Stimulated activated naive B cell treated with anti-CD40 and anti-IgM and Interleukin-4, amounts not matched to agents 10 μg/mL and 1 μg/mL and 100 μg/mL, for 72 hours (primary cell): ENCODE data around the gene AJAP1.
A peak's percentile ranks its signal among the peaks of the same experiment; 100 is the strongest.

Experiments
- ATAC-seq, 2 donors: fragments of 150-1000 bp; cut with Tn5 transposase; replicated peaks; 2 replicates each; pipeline ENCODE4 v1.10.0; 2021; ENCODE audit warnings: moderate library complexity in 1 of 2
- DNase-seq: peaks from one replicate; pipeline ENCODE4 v3.0.0; 2021
- H3K27ac Mint-ChIP-seq: one replicate; pipeline ENCODE4 v1.8.0; 2022; ENCODE audit warnings: mild to moderate bottlenecking, mixed read lengths
- H3K27me3 Mint-ChIP-seq, 2 donors: one replicate each; pipeline ENCODE4 v1.8.0; 2022; ENCODE audit warnings: mixed read lengths in 2 of 2
- H3K36me3 Mint-ChIP-seq, 2 donors: one replicate each; pipeline ENCODE4 v1.8.0; 2022; ENCODE audit warnings: mixed read lengths in 2 of 2, mild to moderate bottlenecking in 1 of 2
- H3K4me1 Mint-ChIP-seq, 2 donors: one replicate each; pipeline ENCODE4 v1.8.0; 2022; ENCODE audit warnings: mixed read lengths in 2 of 2, mild to moderate bottlenecking in 1 of 2
- H3K4me3 Mint-ChIP-seq, 2 donors: one replicate each; pipeline ENCODE4 v1.8.0; 2022; ENCODE audit warnings: mild to moderate bottlenecking in 2 of 2, mixed read lengths in 2 of 2, moderate library complexity in 1 of 2
- H3K9me3 Mint-ChIP-seq, 2 donors: one replicate each; pipeline ENCODE4 v1.8.0; 2022; ENCODE audit warnings: mixed read lengths in 2 of 2, mild to moderate bottlenecking in 1 of 2

Gene AJAP1

GRCh38 chr1:4797016-4797410, 142.6 kb downstream of the AJAP1 start:
- ATAC-seq, result peak in 1 of 2 donors; percentile 20

GRCh38 chr1:4797429-4797828, 143.0 kb downstream of the AJAP1 start:
- DNase-seq, result no peak
- no peak overlapping the region for H3K27ac Mint-ChIP-seq
- ATAC-seq, result no peak
- H3K9me3 Mint-ChIP-seq, result peaks cover 0 to 7% of the 10 kb centered on the region in 2 donors
- H3K4me3 Mint-ChIP-seq, result no peak overlapping the region
- peaks cover 0 to 17% of the 10 kb centered on the region in 2 donors for H3K4me1 Mint-ChIP-seq
- H3K36me3 Mint-ChIP-seq, result no peaks in the 10 kb centered on the region
- peaks cover 5 to 6% of the 10 kb centered on the region in 2 donors for H3K27me3 Mint-ChIP-seq

More at GRCh38 chr1:4797016-4797410, 142.6 kb downstream of the AJAP1 start:
- H3K27ac Mint-ChIP-seq, result no peak overlapping the region
- no peaks in the 10 kb centered on the region for H3K36me3 Mint-ChIP-seq
- peak overlapping the region in 1 of 2 donors; percentile 8 for H3K4me3 Mint-ChIP-seq
- DNase-seq, result no peak
- H3K27me3 Mint-ChIP-seq, result peaks cover 4 to 6% of the 10 kb centered on the region in 2 donors
- H3K4me1 Mint-ChIP-seq, result peaks cover 0 to 17% of the 10 kb centered on the region in 2 donors
- peaks cover 0 to 7% of the 10 kb centered on the region in 2 donors for H3K9me3 Mint-ChIP-seq

- no peak overlapping the region for H3K27ac Mint-ChIP-seq
- H3K9me3 Mint-ChIP-seq, result peaks cover 4 to 9% of the 10 kb centered on the region in 2 donors
- H3K36me3 Mint-ChIP-seq, result no peaks in the 10 kb centered on the region
- peaks cover 0 to 5% of the 10 kb centered on the region in 2 donors for H3K4me1 Mint-ChIP-seq
- no peak overlapping the region for H3K4me3 Mint-ChIP-seq
- peaks cover 11 to 16% of the 10 kb centered on the region in 2 donors for H3K27me3 Mint-ChIP-seq
- no peak for ATAC-seq
- no peak for DNase-seq
These were observed 146.9 kb downstream of the AJAP1 start for GRCh38 chr1:4801192-4801924.

- no peak overlapping the region for H3K27ac Mint-ChIP-seq
- no peaks in the 10 kb centered on the region for H3K36me3 Mint-ChIP-seq
- DNase-seq (no peak), ATAC-seq (no peak)
- H3K27me3 Mint-ChIP-seq, result peaks cover 11 to 16% of the 10 kb centered on the region in 2 donors
- peaks cover 0 to under 1% of the 10 kb centered on the region in 2 donors for H3K4me1 Mint-ChIP-seq
- peaks cover 4 to 10% of the 10 kb centered on the region in 2 donors for H3K9me3 Mint-ChIP-seq
- H3K4me3 Mint-ChIP-seq, result no peak overlapping the region
These were observed 147.6 kb downstream of the AJAP1 start for GRCh38 chr1:4802024-4802423.

- Mint-ChIP-seq H3K36me3 (no peaks in the 10 kb centered on the region), H3K27me3 (peaks cover 13 to 16% of the 10 kb centered on the region in 2 donors), H3K4me3 (no peak overlapping the region), H3K27ac (no peak overlapping the region), H3K4me1 (no peaks in the 10 kb centered on the region), H3K9me3 (peaks cover 4 to 7% of the 10 kb centered on the region in 2 donors)
- no peak for DNase-seq
- ATAC-seq, result no peak
These were observed 148.9 kb downstream of the AJAP1 start for GRCh38 chr1:4803335-4803734.

GRCh38 chr1:4805987-4806386, 151.6 kb downstream of the AJAP1 start:
- DNase-seq (no peak), ATAC-seq (no peak)
- Mint-ChIP-seq H3K27me3 (peaks cover 18 to 24% of the 10 kb centered on the region in 2 donors), H3K36me3 (no peaks in the 10 kb centered on the region), H3K4me1 (no peaks in the 10 kb centered on the region), H3K27ac (no peak overlapping the region), H3K4me3 (no peak overlapping the region), H3K9me3 (peaks cover 4 to 6% of the 10 kb centered on the region in 2 donors)

- no peaks in the 10 kb centered on the region for H3K27me3 Mint-ChIP-seq
- no peaks in the 10 kb centered on the region for H3K36me3 Mint-ChIP-seq
- no peak overlapping the region for H3K27ac Mint-ChIP-seq
- no peak for DNase-seq
- no peak overlapping the region for H3K4me3 Mint-ChIP-seq
- H3K9me3 Mint-ChIP-seq, result peaks cover 7 to 8% of the 10 kb centered on the region in 2 donors
- no peak for ATAC-seq
- H3K4me1 Mint-ChIP-seq, result no peaks in the 10 kb centered on the region
These were observed 166.1 kb downstream of the AJAP1 start for GRCh38 chr1:4820543-4820942.

- no peaks in the 10 kb centered on the region for H3K36me3 Mint-ChIP-seq
- DNase-seq (no peak), ATAC-seq (peak; percentile 55 to 61)
- H3K4me3 Mint-ChIP-seq, result no peak overlapping the region
- peaks cover 0 to 4% of the 10 kb centered on the region in 2 donors for H3K9me3 Mint-ChIP-seq
- H3K27ac Mint-ChIP-seq, result no peak overlapping the region
- H3K4me1 Mint-ChIP-seq, result no peaks in the 10 kb centered on the region
- peaks cover 10 to 14% of the 10 kb centered on the region in 2 donors for H3K27me3 Mint-ChIP-seq
These were observed 171.5 kb downstream of the AJAP1 start for GRCh38 chr1:4825800-4826450.

- no peaks in the 10 kb centered on the region for H3K36me3 Mint-ChIP-seq
- H3K4me3 Mint-ChIP-seq, result no peak overlapping the region
- H3K4me1 Mint-ChIP-seq, result no peaks in the 10 kb centered on the region
- DNase-seq, result no peak
- no peak overlapping the region for H3K27ac Mint-ChIP-seq
- H3K27me3 Mint-ChIP-seq, result peaks cover 10 to 19% of the 10 kb centered on the region in 2 donors
- H3K9me3 Mint-ChIP-seq, result peaks cover 5 to 6% of the 10 kb centered on the region in 2 donors
- no peak for ATAC-seq
These were observed 176.3 kb downstream of the AJAP1 start for GRCh38 chr1:4830707-4831106.

- H3K36me3 Mint-ChIP-seq, result no peaks in the 10 kb centered on the region
- no peak overlapping the region for H3K27ac Mint-ChIP-seq
- no peaks in the 10 kb centered on the region for H3K4me1 Mint-ChIP-seq
- peaks cover 11 to 14% of the 10 kb centered on the region in 2 donors for H3K9me3 Mint-ChIP-seq
- H3K27me3 Mint-ChIP-seq, result peaks cover 0 to 19% of the 10 kb centered on the region in 2 donors
- ATAC-seq, result no peak
- no peak overlapping the region for H3K4me3 Mint-ChIP-seq
- DNase-seq, result no peak
These were observed 182.2 kb downstream of the AJAP1 start for GRCh38 chr1:4836574-4836973.

- peaks cover 11 to 14% of the 10 kb centered on the region in 2 donors for H3K9me3 Mint-ChIP-seq
- no peak for DNase-seq
These were observed 182.7 kb downstream of the AJAP1 start for GRCh38 chr1:4837031-4837600.

GRCh38 chr1:4837752-4838151, 183.3 kb downstream of the AJAP1 start:
- H3K4me3 Mint-ChIP-seq, result no peak overlapping the region
- H3K27me3 Mint-ChIP-seq, result peaks cover 0 to 20% of the 10 kb centered on the region in 2 donors
- peaks cover 11 to 14% of the 10 kb centered on the region in 2 donors for H3K9me3 Mint-ChIP-seq
- no peaks in the 10 kb centered on the region for H3K36me3 Mint-ChIP-seq
- ATAC-seq, result no peak
- H3K4me1 Mint-ChIP-seq, result no peaks in the 10 kb centered on the region
- no peak overlapping the region for H3K27ac Mint-ChIP-seq
- no peak for DNase-seq

More at GRCh38 chr1:4837031-4837600, 182.7 kb downstream of the AJAP1 start:
- peaks cover 0 to 19% of the 10 kb centered on the region in 2 donors for H3K27me3 Mint-ChIP-seq
- H3K36me3 Mint-ChIP-seq, result no peaks in the 10 kb centered on the region
- no peak overlapping the region for H3K27ac Mint-ChIP-seq
- no peak overlapping the region for H3K4me3 Mint-ChIP-seq
- H3K4me1 Mint-ChIP-seq, result no peaks in the 10 kb centered on the region
- no peak for ATAC-seq

GRCh38 chr1:4838231-4838630, 183.8 kb downstream of the AJAP1 start:
- Mint-ChIP-seq H3K4me1 (no peaks in the 10 kb centered on the region), H3K27me3 (peaks cover 0 to 20% of the 10 kb centered on the region in 2 donors), H3K9me3 (peaks cover 10 to 13% of the 10 kb centered on the region in 2 donors), H3K4me3 (no peak overlapping the region), H3K27ac (no peak overlapping the region), H3K36me3 (no peaks in the 10 kb centered on the region)
- DNase-seq (no peak), ATAC-seq (no peak)
